DMS79 treated with DMSO at 0.1 percent for 48 hours (cell line): ENCODE measurements around the gene RIN2.

Experiments
- DNase-seq: peaks from one replicate; lab custom pipeline; 2025; lab: John Stamatoyannopoulos, UW

Gene RIN2, protein sequence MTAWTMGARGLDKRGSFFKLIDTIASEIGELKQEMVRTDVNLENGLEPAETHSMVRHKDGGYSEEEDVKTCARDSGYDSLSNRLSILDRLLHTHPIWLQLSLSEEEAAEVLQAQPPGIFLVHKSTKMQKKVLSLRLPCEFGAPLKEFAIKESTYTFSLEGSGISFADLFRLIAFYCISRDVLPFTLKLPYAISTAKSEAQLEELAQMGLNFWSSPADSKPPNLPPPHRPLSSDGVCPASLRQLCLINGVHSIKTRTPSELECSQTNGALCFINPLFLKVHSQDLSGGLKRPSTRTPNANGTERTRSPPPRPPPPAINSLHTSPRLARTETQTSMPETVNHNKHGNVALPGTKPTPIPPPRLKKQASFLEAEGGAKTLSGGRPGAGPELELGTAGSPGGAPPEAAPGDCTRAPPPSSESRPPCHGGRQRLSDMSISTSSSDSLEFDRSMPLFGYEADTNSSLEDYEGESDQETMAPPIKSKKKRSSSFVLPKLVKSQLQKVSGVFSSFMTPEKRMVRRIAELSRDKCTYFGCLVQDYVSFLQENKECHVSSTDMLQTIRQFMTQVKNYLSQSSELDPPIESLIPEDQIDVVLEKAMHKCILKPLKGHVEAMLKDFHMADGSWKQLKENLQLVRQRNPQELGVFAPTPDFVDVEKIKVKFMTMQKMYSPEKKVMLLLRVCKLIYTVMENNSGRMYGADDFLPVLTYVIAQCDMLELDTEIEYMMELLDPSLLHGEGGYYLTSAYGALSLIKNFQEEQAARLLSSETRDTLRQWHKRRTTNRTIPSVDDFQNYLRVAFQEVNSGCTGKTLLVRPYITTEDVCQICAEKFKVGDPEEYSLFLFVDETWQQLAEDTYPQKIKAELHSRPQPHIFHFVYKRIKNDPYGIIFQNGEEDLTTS

DNA sequence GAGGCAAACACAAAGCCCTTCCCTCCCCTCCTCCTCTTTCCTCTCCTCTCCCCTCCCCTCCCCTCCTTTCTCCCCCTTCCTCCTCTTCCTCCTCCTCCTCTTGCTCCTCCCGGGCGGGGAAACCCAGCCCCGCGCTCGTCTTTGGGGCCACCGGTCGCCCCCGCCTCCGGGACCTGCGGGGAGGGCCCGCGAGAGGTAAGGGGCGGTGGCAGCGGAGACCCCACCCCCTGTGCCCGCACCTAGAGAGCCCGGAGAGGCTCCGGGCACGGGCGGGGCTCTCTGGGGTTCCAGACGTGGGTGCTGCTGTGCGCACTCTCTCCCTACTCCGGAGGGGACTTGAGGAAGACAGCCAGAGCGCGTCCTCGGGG lies at the start of gene RIN2:
Gene RIN2 (plus strand): TSS at position 126 of the 368 bp plus-strand sequence. CDS start 131,344 bp downstream, outside the sequence.
- DNase-seq = peak; percentile 33

DNA sequence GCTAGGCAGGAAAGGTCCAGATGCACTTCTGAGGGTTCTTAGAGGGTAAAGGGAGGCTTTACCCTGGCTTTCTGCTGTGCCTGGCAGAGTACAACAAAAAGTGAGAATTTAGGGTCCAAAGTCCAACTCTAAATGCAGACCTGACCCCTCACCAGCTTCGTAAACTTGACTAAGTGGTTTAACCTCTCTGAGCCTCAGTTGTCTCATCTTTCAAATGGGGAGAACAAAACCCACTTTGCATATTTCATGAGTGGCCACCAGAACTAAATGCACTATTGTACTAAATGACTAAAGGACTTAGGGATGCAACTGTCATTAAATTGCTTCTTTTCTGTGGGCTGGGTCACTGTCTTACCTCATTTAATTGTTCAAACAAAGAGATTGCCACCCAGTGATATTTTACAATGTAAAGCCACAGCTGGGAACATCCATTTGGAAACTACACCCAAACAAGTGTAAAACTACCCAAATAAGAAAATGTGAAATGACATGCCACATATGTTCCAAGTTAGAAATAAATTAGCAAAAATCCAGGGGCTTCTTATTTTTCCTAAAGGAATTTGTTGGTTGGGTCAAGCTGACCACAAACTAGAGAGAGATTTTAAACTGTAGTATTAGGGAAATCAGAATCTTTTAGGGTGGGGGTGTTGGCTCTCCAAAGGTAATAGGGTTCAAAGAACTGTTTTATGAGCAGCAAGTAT lies 48.3 kb upstream of the RIN2 start:
- no peak for DNase-seq

DNA sequence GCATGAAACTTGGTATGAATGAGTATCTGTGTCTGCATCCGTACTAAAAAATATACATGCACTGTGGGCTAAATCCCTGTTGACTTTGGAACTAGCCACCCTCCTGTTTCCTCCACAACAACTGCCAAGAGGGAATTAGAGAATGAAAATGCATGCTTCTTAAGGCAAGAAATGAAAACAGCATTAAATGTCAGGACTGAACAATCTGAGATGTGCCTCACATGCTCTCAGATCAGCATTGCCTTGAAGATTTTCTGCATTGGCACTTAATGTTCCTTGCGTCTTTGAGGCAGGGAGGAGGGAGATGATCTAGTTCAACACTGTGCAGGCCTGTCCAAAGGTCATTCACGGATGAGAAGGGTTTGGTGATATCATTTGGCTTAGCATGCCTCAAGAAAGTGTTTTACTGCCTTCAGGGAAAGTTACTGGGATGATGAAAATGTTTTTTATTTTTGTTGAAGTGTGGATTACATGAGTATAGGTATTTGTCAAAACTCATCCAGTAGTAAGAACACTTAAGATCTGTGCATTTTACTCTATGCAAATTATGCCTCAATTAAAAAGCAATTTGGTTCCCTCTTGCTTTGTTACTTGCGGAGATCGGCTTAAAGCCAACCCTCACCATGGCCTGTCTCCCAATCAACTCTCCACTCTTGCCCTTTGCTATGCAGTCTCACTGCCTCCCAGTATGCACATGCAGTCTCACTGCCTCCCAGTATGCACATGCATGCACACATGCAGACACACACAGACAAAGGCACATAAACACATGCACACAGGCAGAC lies 47.5 kb upstream of the RIN2 start:
- no peak for DNase-seq

DNA sequence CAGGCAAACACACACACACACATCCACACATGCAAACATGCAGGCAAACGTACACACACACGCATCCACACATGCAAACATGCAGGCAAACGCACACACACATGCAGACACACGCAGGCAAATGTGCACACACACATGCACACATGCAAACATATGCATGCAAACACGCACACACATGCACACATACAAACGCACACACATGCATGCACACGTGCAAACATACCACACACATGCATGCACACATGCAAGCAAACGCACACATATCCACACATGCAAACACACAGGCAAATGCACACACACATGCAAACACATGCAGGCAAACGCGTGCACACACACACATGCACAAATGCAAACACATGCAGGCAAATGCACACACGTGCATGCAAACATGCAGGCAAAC lies 46.9 kb upstream of the RIN2 start:
- DNase-seq = no peak

DNA sequence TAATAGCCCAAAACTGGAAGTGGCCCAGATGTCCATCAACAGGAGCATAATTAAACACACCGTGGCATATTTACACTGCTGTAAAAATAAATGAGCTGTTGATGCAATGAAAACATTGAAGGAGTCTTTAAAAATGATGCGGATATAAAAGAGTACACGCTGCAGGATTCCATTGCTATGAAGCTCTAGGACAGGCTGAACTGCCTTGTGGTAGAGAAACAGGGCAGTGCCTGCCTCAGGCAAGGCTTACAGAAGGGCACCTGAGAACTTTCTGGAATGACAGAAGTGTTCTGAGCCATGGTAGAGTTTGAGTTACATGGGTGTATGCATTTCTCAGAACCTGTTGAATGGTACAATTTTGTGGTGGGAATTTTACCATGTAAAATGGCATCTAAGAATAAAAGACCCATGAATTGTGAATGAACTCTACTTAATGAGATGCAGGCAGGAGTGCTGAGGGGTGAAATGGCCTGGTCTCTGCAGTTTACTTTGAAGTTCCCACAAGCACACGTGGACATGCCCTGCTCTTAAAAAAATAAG lies 45.3 kb upstream of the RIN2 start:
- DNase-seq = peak; percentile 33

DNA sequence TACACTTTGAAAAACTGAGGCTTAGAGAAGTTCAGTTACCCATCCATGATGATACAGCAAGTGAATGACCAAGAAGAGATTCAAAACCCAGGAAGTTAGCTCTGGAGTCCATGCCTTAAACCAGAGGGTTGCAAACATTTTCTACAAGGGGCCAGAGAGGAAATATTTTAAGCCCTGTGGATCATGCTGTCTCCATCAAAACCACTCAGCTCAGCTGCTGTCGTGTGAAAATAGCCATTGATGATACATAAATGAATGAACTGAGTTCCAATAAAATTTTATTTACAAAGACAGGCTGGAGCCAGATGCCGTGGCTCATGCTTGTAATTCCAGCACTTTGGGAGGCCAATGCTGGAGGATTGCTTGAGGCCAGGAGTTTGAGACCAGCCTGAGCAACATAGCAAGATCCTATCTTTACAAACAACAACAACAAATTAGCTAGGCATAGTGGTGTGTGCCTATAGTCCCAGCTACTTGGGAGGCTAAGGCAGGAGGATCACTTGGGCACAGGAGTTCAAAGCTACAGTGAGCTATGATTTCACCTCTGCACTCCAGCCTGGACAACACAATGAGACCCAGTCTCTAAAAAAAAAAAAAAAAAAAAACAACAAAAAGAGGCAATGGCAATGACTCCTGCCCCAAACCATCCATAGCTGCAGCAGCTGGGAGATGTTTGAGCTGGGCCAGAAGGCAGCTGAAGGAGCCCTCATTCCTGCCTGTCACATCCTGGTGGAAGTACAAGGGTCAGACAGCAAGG lies 44.1 kb upstream of the RIN2 start:
- no peak for DNase-seq

DNA sequence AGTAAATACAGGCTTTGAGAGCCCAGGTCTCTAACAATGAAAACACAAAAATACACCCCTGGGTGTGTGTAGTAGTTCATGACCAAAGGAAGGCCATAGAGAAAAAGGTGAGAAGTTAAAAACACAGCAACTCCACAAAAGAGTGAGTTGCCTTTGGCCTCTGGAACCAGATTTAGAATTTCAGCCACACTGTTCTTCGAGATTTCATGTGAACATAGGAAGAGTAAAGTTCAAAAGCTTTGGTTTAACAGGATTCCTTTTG lies 43.5 kb upstream of the RIN2 start:
- no peak for DNase-seq

DNA sequence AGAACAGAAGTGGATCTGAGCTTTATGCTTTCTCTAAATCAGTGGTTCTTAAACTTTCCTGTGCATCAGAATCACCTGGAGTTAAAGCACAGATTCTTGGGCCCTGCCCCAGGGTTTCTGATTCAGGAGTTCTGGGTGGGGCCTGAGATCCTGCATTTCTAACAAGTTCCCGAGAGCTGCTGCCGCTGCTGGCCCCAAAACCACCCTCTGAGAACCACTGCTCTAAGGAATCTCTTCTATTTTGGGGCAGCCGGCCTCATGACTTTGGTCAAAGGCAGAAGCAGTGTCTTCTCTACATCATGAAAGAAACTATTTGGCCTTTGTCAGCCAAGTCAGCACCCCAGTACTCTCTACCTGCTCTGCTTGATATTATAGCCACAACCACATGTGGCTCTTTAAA lies 42.1 kb upstream of the RIN2 start:
- DNase-seq = no peak

DNA sequence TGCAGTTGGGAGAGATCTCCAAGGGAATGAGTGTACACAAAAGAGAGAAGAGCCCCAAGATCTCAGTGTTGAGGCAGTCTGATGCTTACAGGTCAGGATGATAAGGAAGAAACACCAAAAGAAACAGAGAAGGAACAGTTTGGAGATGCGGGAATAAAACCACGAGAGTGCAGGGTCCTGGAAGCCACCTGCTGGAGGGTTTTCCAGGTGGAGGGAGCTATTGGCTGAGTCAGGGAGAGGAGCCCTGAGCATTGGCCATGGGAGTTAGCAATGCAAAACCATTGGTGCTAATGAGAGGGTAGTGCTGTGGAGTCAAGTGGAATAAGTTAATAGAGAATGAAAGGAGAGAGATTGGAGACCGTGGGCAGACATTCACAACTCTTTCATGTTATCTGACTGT lies 39.2 kb upstream of the RIN2 start:
- no peak for DNase-seq

DNA sequence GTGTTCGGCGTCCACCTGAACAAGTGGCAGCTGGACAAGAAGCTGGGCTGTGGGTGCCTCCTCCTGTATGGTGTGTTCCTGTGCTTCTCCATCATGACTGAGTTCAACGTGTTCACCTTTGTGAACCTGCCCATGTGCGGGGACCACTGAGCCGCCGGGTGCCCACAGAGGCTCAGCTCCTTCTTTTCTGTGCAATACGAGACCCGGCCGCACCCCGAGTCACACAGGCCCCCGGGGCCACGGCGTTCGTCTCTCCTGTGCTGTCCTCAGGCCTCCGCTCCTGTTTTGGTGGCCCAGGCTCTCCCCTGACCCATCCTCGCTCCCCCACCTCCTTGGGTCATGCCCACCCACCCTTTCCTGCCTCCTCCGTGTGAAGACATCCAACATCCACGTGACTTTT lies 37.1 kb upstream of the RIN2 start:
- DNase-seq = no peak

DNA sequence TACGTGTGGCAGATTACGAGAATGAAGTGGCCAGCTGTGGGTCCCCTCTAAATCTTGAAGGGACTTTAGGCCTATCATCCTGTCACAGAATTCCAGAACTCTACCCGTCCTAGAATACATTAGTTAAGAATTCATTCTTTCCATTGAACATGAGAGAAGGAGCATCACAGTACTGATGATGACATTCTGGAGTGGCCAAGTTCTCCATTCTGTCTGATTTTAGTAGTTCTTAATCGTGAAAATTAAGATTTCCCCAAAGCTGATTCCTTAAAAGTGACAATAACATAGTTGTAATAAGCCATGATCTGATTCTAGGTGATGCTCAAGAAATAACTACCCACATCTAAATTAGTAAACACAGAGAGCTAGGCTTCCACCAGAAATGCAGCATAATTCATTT lies 35.0 kb upstream of the RIN2 start:
- DNase-seq = no peak

DNA sequence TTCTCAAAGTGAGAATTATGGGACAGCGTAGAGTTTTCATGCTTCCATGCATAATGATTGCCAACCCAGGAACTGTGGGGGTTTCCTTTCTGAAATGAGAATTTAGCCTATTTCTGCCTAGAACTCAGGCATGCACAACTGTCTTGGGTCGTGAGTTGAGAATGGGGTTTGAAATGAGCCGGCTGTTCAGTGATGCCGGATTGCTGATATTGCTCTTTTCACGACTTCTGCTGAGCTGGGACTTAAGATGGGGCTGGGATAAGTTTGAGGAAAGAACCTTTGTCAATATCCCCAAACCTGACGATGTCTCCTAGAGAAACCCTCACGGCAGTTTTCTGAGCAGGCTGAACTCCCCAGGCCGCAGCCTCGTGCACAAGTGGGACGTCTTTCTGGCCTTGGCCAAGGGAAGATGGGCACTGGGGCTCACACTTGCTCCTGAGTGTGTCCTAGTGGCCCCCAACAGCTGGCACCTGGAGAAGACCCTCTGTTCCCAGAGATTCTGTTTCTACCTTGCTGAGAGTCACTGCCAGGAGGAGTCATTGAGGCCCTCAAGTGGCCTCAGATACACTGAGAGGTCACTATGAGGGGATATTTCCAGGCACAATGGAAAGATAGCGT lies 34.1 kb upstream of the RIN2 start:
- no peak for DNase-seq

DNA sequence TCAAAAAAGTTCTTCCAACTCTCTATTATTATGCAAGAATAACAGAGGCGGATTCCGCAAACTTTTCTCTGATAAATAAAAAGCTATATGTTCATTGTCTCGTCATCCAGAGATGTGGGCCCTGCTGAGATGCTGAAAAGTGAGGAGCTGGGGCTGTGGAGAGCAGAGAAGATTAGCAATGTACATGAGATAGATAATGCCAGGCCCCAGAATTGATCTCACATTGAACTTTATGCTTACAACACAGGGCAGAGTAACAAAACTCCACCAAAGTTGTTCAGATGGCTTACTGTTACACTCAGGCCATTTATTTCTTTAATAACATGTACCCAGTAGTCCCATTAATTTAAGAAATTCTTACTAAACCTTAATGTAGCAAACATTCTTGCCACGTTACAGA lies 32.7 kb upstream of the RIN2 start:
- DNase-seq = no peak

DNA sequence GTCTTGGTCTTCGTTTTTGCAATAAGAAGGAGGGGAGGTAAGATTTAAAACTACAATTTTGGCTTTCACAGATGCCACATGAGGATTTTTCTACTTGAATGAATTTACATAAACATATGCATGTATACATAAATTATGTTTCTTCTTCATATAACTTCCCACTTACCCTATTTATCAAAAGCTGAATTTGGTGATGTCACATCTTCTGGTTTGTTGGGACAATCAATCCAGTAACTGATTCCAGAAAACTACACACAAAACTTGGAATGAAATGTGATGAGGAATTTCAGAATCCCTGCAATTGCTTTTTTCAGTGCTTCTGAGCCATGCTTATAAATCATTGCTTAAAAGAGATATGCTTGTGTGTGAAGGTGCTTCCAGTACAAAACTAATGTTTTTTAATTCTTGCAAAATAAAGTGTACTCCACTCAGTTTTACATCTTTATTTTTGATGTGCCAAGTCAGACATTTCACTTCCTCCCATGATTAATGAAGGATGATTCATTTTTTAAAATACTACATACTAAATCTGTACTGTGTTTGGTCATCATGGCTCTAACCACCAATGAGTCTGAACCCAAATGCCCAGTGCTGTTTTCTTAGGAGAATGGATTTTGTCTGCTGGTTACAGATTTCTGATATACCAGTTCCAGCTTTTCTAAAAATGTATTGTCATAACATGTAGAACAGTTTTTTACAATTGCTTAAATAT lies 32.1 kb upstream of the RIN2 start:
- no peak for DNase-seq

DNA sequence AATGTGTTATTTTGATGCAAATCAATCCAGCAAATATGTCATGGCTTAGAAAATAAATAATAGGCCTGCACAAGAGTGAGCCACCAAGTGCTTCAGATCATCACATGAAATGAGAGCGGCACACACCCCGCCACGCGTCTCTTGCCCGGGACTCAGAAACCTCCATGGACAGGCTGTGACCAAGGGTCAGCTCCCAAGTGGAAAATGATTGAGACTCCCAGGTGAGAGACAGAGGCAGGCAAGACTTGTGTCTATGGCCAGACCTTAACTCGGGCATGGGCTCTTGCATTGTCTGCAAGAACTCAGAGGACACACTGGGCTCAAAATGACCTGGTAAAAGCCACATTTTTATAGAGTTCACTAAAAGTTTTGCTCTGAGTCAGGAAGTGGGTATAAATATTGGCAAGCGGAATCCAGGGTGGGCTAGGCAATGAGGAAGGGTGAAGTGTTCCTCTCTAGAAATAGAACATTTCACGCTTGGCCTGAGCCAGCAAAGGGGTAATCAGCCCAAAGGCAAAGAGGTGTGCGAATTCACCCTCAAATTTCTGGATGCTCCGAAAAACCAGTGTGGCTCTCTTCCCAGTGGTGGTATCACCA lies 30.7 kb upstream of the RIN2 start:
- no peak for DNase-seq

DNA sequence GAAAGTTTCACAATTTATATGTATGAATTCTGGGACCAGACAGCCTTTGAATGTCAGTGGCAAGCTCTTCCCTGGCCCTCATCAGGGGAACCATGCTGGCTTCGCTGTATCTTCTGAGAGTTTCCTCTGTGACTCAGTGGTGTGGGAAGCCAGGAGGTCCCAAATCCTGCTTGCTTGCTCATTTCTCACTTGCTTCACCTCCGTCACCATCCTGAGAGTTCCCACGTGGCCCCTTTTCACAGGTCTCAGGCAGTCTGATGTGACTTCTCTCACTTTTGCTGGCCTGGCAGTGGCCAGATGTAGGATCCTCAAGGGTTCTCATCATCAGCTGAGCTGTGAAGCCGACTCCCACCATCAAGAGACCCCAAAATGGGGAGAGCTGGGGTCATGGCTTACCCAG lies 28.4 kb upstream of the RIN2 start:
- no peak for DNase-seq

DNA sequence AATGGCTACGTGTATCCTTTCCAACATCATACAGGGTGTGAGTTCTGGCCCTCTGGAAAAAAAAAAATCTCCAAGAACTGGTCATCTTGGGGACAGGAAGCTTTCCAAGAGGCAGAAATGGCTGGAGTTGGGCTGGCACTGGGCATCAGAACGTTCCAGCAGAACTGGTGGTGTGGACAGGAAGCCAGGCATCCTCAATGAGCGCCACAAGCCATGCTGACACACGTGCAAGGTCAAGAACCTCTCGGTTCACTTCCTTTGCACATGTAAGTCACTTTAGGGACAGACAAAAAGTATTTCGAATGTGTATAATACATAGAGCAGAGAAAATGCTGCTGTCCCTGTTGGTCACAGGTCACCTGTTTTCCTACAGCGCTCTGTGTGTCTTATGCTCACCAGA lies 27.4 kb upstream of the RIN2 start:
- no peak for DNase-seq

DNA sequence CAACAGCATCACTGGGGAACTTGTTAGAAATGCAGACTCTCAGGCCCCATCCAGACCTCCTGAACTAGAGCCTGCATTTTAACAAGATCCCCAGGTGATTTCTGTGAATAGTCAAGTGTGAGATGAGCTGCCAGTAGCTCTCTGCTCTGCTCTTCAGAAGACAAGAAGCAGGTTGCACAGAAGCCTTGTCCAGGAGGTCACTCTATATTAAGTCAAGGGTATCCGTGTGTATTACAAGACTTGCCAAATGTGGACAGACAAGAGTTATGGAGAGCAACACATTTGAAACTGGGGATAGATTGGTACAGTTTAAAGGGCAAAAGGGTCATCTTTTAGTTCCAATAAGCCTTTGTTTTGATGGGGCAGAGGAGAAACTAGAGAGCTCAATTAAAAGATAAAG lies 23.2 kb upstream of the RIN2 start:
- DNase-seq = no peak

DNA sequence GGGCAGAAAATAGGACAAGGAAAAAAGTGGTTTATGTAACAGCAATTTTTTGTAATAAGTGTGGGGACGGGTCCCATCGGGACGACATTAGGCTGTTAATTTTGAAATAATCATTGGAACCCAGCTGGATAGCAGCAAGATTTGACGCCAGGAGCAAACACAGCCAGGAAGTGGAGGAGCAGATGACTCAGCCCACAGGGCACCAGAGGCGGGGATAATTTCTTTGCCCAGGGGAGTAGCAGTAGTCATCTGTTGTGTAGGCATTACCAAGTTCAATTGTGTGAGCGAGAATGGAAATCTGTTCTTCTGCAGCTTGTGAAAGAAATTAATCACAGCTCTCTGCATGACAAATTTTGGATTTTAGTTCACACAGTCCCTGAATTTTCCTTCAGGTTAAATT lies 22.6 kb upstream of the RIN2 start:
- DNase-seq = no peak

DNA sequence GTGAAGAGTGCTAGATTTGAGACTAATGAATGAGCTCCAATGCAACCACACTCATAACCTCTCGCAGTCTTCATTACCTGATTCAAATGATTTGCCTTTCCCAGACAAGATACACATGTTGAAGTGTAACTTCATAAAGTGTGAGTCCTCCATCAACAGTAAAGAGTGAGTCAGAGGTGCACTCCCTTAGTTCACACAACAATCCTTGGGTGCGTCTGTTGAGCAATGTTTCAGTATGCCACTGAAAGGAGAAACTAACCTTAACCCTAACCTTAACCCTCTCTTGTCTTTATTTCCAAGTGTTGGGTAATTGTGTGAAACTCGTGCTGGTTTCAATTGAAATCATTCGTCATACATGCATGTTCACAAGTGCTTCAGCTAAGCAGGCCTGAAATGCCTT lies 21.0 kb upstream of the RIN2 start:
- DNase-seq = no peak
